ENCODE measurements around the gene FKBP8. TPM values are rescaled to one million over a fixed set of nuclear protein-coding genes. Genes with fewer than 3 reads are reported as not detected.

Gene FKBP8
- polyA plus RNA-seq, 1 donor from 2014 or later: 183 TPM

DNA sequence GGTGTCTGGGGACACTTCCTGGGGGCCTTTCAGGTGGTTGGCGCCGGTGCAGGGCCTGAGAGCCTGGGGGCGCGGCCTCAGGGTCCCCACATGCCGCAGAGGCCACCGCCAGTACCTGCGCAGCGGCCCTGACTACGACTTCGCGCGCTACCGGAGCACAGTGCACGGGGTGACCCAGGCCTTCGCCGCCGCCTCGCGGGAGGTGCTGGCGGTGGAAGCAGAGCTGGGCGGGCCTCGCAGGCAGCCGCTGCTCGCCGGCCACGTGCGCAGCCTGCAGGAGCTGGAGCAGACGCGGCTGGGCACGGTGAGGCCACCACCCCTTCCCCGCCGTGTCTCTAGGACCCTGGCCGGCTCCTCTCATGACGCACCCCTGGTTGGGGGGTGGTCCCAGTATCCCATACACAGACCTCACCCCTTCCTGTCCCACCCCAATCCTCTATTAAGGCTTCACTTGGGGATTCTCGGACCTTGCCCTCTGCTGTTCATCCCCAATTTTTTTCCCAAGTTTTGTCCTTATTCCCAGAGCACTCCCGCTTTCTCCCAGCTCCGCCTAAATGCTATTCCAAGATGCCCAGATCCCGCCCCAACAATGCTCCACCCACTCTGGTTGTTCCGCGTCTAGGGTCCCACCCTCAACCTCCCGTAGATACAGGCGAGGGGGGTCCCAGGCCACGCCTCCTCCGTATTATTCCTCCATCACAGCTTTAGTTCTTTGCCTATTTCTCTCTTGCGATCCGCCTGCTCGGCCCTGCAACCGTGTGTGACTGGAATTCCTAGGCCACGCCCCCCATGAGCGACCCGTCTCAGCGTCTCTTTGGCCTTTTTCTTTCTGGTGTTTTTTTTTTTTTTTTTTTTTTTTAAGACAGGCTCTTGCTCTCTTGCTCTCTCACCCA, 46.3 kb upstream of the FKBP8 start:
- peak overlapping the region; percentile 78 for H2AFZ ChIP-seq (ENCODE audit: low read depth, low read length)
- H3K27ac ChIP-seq (ENCODE audit: low read length): peak overlapping the region; percentile 75
- TF ChIP-seq EZH2 (IDR thresholded peaks at IDR 0.05; ENCODE audit: borderline replicate concordance, insufficient read depth, low read length, poor library complexity, severe bottlenecking) (no peak), MXI1 (conservative IDR thresholded peaks at IDR 0.05; ENCODE audit: poor library complexity, severe bottlenecking) (peak; percentile 95), SMC3 (conservative IDR thresholded peaks at IDR 0.05; ENCODE audit: poor library complexity) (no peak), RAD21 (conservative IDR thresholded peaks at IDR 0.05) (no peak), TAF1 (IDR thresholded peaks at IDR 0.05; ENCODE audit: low read depth) (no peak), EP300 (conservative IDR thresholded peaks at IDR 0.05; ENCODE audit: poor library complexity, severe bottlenecking) (no peak), POLR2AphosphoS5 (IDR thresholded peaks at IDR 0.05) (no peak)
- TF ChIP-seq, protein P1, sequence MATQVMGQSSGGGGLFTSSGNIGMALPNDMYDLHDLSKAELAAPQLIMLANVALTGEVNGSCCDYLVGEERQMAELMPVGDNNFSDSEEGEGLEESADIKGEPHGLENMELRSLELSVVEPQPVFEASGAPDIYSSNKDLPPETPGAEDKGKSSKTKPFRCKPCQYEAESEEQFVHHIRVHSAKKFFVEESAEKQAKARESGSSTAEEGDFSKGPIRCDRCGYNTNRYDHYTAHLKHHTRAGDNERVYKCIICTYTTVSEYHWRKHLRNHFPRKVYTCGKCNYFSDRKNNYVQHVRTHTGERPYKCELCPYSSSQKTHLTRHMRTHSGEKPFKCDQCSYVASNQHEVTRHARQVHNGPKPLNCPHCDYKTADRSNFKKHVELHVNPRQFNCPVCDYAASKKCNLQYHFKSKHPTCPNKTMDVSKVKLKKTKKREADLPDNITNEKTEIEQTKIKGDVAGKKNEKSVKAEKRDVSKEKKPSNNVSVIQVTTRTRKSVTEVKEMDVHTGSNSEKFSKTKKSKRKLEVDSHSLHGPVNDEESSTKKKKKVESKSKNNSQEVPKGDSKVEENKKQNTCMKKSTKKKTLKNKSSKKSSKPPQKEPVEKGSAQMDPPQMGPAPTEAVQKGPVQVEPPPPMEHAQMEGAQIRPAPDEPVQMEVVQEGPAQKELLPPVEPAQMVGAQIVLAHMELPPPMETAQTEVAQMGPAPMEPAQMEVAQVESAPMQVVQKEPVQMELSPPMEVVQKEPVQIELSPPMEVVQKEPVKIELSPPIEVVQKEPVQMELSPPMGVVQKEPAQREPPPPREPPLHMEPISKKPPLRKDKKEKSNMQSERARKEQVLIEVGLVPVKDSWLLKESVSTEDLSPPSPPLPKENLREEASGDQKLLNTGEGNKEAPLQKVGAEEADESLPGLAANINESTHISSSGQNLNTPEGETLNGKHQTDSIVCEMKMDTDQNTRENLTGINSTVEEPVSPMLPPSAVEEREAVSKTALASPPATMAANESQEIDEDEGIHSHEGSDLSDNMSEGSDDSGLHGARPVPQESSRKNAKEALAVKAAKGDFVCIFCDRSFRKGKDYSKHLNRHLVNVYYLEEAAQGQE (IDR thresholded peaks at IDR 0.05; ENCODE audit: borderline replicate concordance): peak; percentile 56
- TF ChIP-seq, protein P2, sequence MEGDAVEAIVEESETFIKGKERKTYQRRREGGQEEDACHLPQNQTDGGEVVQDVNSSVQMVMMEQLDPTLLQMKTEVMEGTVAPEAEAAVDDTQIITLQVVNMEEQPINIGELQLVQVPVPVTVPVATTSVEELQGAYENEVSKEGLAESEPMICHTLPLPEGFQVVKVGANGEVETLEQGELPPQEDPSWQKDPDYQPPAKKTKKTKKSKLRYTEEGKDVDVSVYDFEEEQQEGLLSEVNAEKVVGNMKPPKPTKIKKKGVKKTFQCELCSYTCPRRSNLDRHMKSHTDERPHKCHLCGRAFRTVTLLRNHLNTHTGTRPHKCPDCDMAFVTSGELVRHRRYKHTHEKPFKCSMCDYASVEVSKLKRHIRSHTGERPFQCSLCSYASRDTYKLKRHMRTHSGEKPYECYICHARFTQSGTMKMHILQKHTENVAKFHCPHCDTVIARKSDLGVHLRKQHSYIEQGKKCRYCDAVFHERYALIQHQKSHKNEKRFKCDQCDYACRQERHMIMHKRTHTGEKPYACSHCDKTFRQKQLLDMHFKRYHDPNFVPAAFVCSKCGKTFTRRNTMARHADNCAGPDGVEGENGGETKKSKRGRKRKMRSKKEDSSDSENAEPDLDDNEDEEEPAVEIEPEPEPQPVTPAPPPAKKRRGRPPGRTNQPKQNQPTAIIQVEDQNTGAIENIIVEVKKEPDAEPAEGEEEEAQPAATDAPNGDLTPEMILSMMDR (IDR thresholded peaks at IDR 0.05; ENCODE audit: poor library complexity, severe bottlenecking): no peak
- no peaks in the 10 kb centered on the region for H3F3A ChIP-seq (ENCODE audit: insufficient read depth, low read length, poor library complexity, severe bottlenecking)
- no peaks in the 10 kb centered on the region for H3K36me3 ChIP-seq (ENCODE audit: insufficient read depth, low read length)
- H3K27me3 ChIP-seq (ENCODE audit: insufficient read depth, low read depth, low read length): no peaks in the 10 kb centered on the region
- H3K9me3 ChIP-seq (ENCODE audit: low read length): no peaks in the 10 kb centered on the region
- no peaks in the 10 kb centered on the region for H3K9me2 ChIP-seq (ENCODE audit: insufficient read depth, low read length)
- H3K9ac ChIP-seq (ENCODE audit: low read length): peak overlapping the region; percentile 86
- H4K20me1 ChIP-seq (ENCODE audit: insufficient read depth): no peaks in the 10 kb centered on the region
- H3K4me2 ChIP-seq (ENCODE audit: low read length): peak overlapping the region; percentile 83
- H3K4me3 ChIP-seq (ENCODE audit: low read length): peak overlapping the region; percentile 88
- H3K79me2 ChIP-seq (replicated peaks; ENCODE audit: insufficient read depth, low read length): no peaks in the 10 kb centered on the region

DNA sequence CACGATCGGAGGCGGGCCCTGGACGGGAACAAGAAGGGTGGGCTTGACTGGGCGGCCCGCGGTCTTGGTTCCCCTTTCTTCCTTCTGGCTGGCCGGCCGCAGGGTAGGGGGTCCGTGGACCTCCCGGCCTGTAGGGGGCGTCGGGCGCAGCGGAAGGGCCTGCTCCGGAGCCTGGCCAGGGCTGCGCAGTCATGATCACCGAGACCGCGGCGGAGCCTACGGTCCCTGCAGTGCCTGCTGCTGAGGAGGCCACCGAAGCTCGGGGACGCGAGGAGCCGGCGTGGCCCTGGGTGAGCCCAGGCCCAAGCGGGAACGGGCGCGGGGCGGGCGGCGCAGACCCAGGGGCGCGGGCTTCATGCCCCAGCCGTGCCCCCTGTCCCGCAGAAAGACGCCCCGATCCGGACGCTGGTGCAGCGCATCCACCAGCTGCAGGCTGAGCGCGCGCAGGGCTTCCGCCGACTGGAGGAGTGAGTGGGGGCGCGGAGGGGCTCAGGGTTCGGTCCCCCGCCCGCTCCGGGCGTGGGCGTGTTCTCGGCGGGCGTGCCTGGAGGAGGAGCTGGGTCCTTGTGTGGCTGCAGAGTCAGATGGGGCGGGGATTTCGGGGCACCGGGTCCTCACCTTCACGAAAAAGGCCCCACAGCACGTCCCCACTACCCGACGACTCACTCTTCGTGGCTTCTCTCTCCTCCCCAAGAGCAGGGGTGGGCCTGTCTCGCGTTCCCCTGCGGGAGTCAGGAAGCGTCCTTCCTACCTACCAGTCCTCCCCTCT, 45.4 kb upstream of the FKBP8 start, which contains the start of gene REX1BD:
TSS of gene REX1BD (plus strand) at position 188 of the 769 bp plus-strand sequence. CDS start at position 192, 4 bp downstream.
- TF ChIP-seq, protein P1 (IDR thresholded peaks at IDR 0.05; ENCODE audit: borderline replicate concordance): peak; percentile 66
- TF ChIP-seq RAD21 (conservative IDR thresholded peaks at IDR 0.05) (peak; percentile 62), MXI1 (conservative IDR thresholded peaks at IDR 0.05; ENCODE audit: poor library complexity, severe bottlenecking) (peak; percentile 4), TAF1 (IDR thresholded peaks at IDR 0.05; ENCODE audit: low read depth) (peak; percentile 66), SMC3 (conservative IDR thresholded peaks at IDR 0.05; ENCODE audit: poor library complexity) (peak; percentile 72), EP300 (conservative IDR thresholded peaks at IDR 0.05; ENCODE audit: poor library complexity, severe bottlenecking) (peak; percentile 60), EZH2 (IDR thresholded peaks at IDR 0.05; ENCODE audit: borderline replicate concordance, insufficient read depth, low read length, poor library complexity, severe bottlenecking) (no peak), POLR2AphosphoS5 (IDR thresholded peaks at IDR 0.05) (peak; percentile 78)
- TF ChIP-seq, protein P2 (IDR thresholded peaks at IDR 0.05; ENCODE audit: poor library complexity, severe bottlenecking): peak; percentile 95
- H3K27me3 ChIP-seq (ENCODE audit: insufficient read depth, low read depth, low read length): no peaks in the 10 kb centered on the region
- H3K9ac ChIP-seq (ENCODE audit: low read length): peak within 1 kb of the TSS; percentile 86

More for the DNA sequence above, 45.4 kb upstream of the FKBP8 start, which contains the start of gene REX1BD:
- Histone ChIP-seq H3K27ac (ENCODE audit: low read length) (peak within 1 kb of the TSS; percentile 75), H3K79me2 (replicated peaks; ENCODE audit: insufficient read depth, low read length) (no peaks in the 10 kb centered on the region), H3F3A (ENCODE audit: insufficient read depth, low read length, poor library complexity, severe bottlenecking) (no peaks in the 10 kb centered on the region), H3K9me3 (ENCODE audit: low read length) (no peaks in the 10 kb centered on the region), H3K4me2 (ENCODE audit: low read length) (peak within 1 kb of the TSS; percentile 83), H2AFZ (ENCODE audit: low read depth, low read length) (peak within 1 kb of the TSS; percentile 78), H3K4me3 (ENCODE audit: low read length) (peak within 1 kb of the TSS; percentile 88), H3K36me3 (ENCODE audit: insufficient read depth, low read length) (no peaks in the 10 kb centered on the region), H3K9me2 (ENCODE audit: insufficient read depth, low read length) (no peaks in the 10 kb centered on the region), H4K20me1 (ENCODE audit: insufficient read depth) (no peaks in the 10 kb centered on the region)

Data from neural cell (in vitro differentiated cells).